Suprapubic skin (tissue), 4 donors: ENCODE data around the gene ARID1B. TPM values are rescaled to one million over a fixed set of nuclear protein-coding genes. Genes with fewer than 3 reads are reported as not detected.

Experiments used
- DNase-seq, 2 donors: peaks; one replicate each; pipeline ENCODE4 v3.0.0-alpha.2; 2019; ENCODE audit warnings: low spot score in 2 of 2
- H3K27ac ChIP-seq: fragments of 200-600 bp; sonication (generic); one replicate; pipeline ENCODE4 v1.5.1; 2019
- H3K27me3 ChIP-seq: fragments of 200-600 bp; sonication (generic); one replicate; pipeline ENCODE4 v1.5.1; 2019
- H3K36me3 ChIP-seq: fragments of 200-600 bp; sonication (generic); one replicate; pipeline ENCODE4 v1.5.1; 2019
- H3K4me1 ChIP-seq: fragments of 200-600 bp; sonication (generic); one replicate; pipeline ENCODE4 v1.5.1; 2019
- H3K4me3 ChIP-seq: fragments of 200-600 bp; sonication (generic); one replicate; pipeline ENCODE4 v1.5.1; 2019; ENCODE audit warnings: mild to moderate bottlenecking
- H3K9me3 ChIP-seq: fragments of 200-600 bp; sonication (generic); one replicate; pipeline ENCODE4 v1.5.1; 2019
- CTCF ChIP-seq, 2 donors: fragments of 200-600 bp in 1 of 2; fragments of 450-650 bp in 1 of 2; sonication (generic) in 1 of 2; IDR thresholded peaks; one replicate each; pipeline ENCODE4 v1.5.1; 2016 to 2019; ENCODE audit warnings: antibody characterized with exemption in 2 of 2, mild to moderate bottlenecking in 1 of 2, moderate library complexity in 1 of 2
- EP300 ChIP-seq: sonication (generic); formaldehyde crosslinking; IDR thresholded peaks from one replicate; pipeline ENCODE4 v1.6.1; 2017; ENCODE audit warnings: antibody characterized with exemption
- POLR2A ChIP-seq, 2 donors: fragments of 450-650 bp; IDR thresholded peaks; one replicate each; pipeline ENCODE4 v1.6.1; 2017; ENCODE audit warnings: antibody characterized with exemption in 2 of 2, mild to moderate bottlenecking in 2 of 2, moderate library complexity in 2 of 2
- POLR2AphosphoS5 ChIP-seq, 3 donors: sonication (generic); formaldehyde crosslinking; IDR thresholded peaks; one replicate each; pipeline ENCODE4 v1.6.1; 2017; ENCODE audit warnings: antibody characterized with exemption in 3 of 3
- WGBS: methylation state at CpG from one replicate; pipeline ENCODE4 v1.1.5; 2018; 5-methylcytosine and 5-hydroxymethylcytosine counted together
- total RNA-seq, 4 donors: library from RNA; depleted of rRNA; stranded (reverse); fragments of >200 nt; gene quantifications; one replicate each; pipeline ENCODE4 v1.1.0, GENCODE V29; 2016

ARID1B gene
- total RNA-seq, 4 donors from 2014 or later: 102 to 233 (median 129) TPM

DNA sequence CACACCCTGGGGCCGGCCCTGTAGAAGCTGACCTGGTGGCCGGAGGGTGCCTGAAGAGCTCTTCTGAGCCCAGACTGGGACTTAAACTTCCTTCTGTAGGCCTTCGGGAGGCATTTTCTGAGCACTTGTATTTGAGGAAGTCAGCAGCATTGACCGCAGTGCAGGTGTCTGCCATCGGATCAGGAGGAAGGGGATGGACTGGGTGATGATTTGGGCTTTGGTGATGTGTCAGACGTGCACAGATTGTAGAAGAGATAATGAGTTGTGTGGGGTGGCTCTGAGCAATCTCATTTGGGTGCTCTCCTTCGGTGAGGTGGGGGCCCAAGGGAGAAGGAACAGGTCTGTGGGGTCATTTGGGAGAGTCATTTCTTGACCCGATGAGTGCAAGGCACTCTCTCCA is 150.9 kb downstream of the ARID1B start:
- Histone ChIP-seq H3K4me3 (no peak overlapping the region), H3K4me1 (peaks cover 34% of the 10 kb centered on the region)
- WGBS: 85% methylated on average over 8 of the region's 8 CpGs

GRCh38 chr6:156928972-156929371 is 151.8 kb downstream of the ARID1B start:
- peaks cover 42% of the 10 kb centered on the region for H3K4me1 ChIP-seq
- H3K27ac ChIP-seq: no peak overlapping the region
- WGBS: 73% methylated on average over 5 of the region's 5 CpGs
- no peaks in the 10 kb centered on the region for H3K27me3 ChIP-seq
- H3K9me3 ChIP-seq: no peaks in the 10 kb centered on the region
- no peaks in the 10 kb centered on the region for H3K36me3 ChIP-seq
- no peak for DNase-seq
- no peak for TF ChIP-seq POLR2A (IDR thresholded peaks at IDR 0.05)
- no peak for TF ChIP-seq POLR2AphosphoS5 (IDR thresholded peaks at IDR 0.05)
- TF ChIP-seq EP300: no peak
- TF ChIP-seq CTCF (IDR thresholded peaks at IDR 0.05): no peak
- no peak overlapping the region for H3K4me3 ChIP-seq

More for the DNA sequence above, 150.9 kb downstream of the ARID1B start:
- Histone ChIP-seq H3K27ac (no peak overlapping the region), H3K36me3 (no peaks in the 10 kb centered on the region), H3K9me3 (no peaks in the 10 kb centered on the region), H3K27me3 (no peaks in the 10 kb centered on the region)
- no peak for DNase-seq
- TF ChIP-seq POLR2A (IDR thresholded peaks at IDR 0.05) (no peak), CTCF (IDR thresholded peaks at IDR 0.05) (no peak), POLR2AphosphoS5 (IDR thresholded peaks at IDR 0.05) (no peak), EP300 (no peak)

DNA sequence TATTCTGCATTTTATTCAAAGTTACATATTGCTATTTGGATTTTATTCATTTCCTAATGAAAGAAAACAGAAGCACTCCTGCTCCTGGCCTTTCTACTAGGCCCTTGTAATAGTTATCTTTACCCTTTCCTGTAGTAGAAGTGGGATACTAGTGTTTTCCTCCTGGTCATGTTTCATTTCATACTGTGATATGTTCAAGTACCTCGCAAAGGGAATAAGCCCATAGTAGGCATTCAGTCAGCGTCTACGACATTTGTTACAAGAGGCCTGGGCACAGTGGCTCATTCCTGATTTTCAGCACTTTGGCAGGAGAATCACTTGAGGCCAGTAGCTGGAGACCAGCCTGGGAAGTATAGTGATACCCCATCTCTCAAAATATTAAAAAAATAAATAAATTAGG is 154.1 kb downstream of the ARID1B start:
- H3K27ac ChIP-seq: no peak overlapping the region
- no peak for TF ChIP-seq EP300
- TF ChIP-seq POLR2AphosphoS5 (IDR thresholded peaks at IDR 0.05): no peak
- TF ChIP-seq POLR2A (IDR thresholded peaks at IDR 0.05): no peak
- TF ChIP-seq CTCF (IDR thresholded peaks at IDR 0.05): no peak
- H3K9me3 ChIP-seq: no peaks in the 10 kb centered on the region
- H3K4me1 ChIP-seq: peaks cover 40% of the 10 kb centered on the region
- H3K36me3 ChIP-seq: no peaks in the 10 kb centered on the region
- H3K4me3 ChIP-seq: no peak overlapping the region
- H3K27me3 ChIP-seq: no peaks in the 10 kb centered on the region
- DNase-seq: no peak
- 97% methylated on average over 3 of the region's 3 CpGs for WGBS

DNA sequence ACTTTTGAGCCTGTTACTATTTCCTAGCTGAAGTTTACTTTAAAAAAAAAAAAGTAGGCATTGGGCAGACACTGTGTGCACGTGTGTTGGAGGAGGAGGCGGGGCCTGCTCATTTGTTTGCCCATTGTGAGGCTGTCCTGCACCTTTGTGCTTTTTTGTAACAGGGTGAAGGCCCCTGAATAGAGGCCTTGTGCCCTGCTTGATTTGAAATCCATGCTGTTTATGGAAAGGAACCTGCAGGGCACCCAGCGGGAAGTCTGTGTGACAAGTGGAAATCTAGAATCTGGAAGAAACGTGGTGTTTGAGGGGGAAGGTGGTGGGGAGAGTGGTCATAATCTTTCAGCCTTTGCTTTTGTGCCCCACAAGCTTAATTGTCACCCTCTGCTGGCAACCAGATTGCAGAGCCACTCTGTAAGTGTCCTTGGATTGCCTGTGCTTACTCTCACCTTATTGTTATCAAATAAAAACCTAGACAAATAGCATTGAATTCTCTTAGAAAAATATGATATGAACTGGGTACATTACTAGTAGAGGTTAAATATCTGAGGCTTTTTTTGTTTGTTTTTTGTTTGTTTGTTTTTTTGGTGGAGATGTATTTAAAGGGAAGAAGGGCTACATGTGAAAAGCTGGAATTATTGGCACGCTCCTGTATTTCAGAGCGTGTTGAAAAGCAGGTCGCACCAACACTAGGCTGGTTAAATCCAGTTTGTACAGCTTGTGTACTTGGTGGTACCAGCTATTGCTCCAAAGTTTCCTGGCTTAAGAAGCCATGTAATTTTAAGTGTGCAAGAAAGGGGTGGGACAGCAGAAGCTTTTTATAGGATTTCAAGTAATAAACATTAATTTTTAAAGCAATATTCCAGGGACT is 156.3 kb downstream of the ARID1B start:
- H3K27ac ChIP-seq: peak overlapping the region; percentile 73
- H3K36me3 ChIP-seq: no peaks in the 10 kb centered on the region
- H3K4me3 ChIP-seq: peak overlapping the region; percentile 7
- peaks cover 41% of the 10 kb centered on the region for H3K4me1 ChIP-seq
- no peak for TF ChIP-seq POLR2A (IDR thresholded peaks at IDR 0.05)
- TF ChIP-seq POLR2AphosphoS5 (IDR thresholded peaks at IDR 0.05): no peak
- no peak for TF ChIP-seq EP300
- no peak for TF ChIP-seq CTCF (IDR thresholded peaks at IDR 0.05)
- DNase-seq: no peak
- no peaks in the 10 kb centered on the region for H3K9me3 ChIP-seq
- WGBS: 34% methylated on average over 7 of the region's 7 CpGs
- H3K27me3 ChIP-seq: no peaks in the 10 kb centered on the region

DNA sequence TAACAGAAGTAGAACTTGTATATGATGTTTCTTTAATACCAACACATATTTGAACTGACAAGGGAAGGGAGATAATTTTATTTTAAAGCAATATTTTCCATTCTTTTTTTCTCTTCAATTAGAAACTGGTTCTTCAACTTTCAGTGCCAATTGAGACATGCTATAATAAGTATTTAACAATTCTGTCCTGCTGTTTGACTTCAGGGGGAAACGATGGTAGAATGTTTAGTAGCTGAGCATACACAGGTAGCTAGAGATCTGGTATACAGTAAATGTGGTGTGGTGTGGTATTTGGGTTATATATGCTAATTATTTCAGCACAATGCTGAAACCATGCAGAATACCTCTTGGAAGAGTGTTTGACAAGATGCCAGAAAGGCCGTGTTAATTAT is 156.9 kb downstream of the ARID1B start:
- peak overlapping the region; percentile 73 for H3K27ac ChIP-seq
- H3K9me3 ChIP-seq: no peaks in the 10 kb centered on the region
- peak overlapping the region; percentile 7 for H3K4me3 ChIP-seq
- DNase-seq: no peak
- TF ChIP-seq CTCF (IDR thresholded peaks at IDR 0.05): no peak
- no peaks in the 10 kb centered on the region for H3K36me3 ChIP-seq
- no peaks in the 10 kb centered on the region for H3K27me3 ChIP-seq
- H3K4me1 ChIP-seq: peaks cover 39% of the 10 kb centered on the region
- 26% methylated on average over 2 of the region's 2 CpGs for WGBS
